Natural killer cell (primary cell): ENCODE results near the gene KIF6. TPM values are rescaled to one million over a fixed set of nuclear protein-coding genes. Genes with fewer than 3 reads are reported as not detected.

ENCODE experiments used
- ATAC-seq, 3 donors: fragments of 150-1000 bp in 2 of 3; fragments of 200-7000 bp in 1 of 3; cut with Tn5 transposase; 1 replicate in 1 of 3; 2 replicates in 2 of 3; pipeline ENCODE4 v1.10.0; 2021; ENCODE audit warnings: mild to moderate bottlenecking in 2 of 3, moderate library complexity in 2 of 3
- DNase-seq, 2 donors: peaks; one replicate each; pipeline versions ENCODE4 v3.0.0 to v3.0.0-alpha.2; 2013 to 2021; ENCODE audit warnings: mixed read lengths in 1 of 2
- H3K27ac ChIP-seq: one replicate; pipeline ENCODE4 v1.5.1; 2013; ENCODE audit warnings: mild to moderate bottlenecking, low read length
- H3K27me3 ChIP-seq: one replicate; pipeline ENCODE4 v1.6.1; 2013; ENCODE audit warnings: low read length; ENCODE audit not compliant: control insufficient read depth, insufficient read depth
- H3K36me3 ChIP-seq: one replicate; pipeline ENCODE4 v1.6.1; 2013; ENCODE audit warnings: low read length; ENCODE audit not compliant: control insufficient read depth, insufficient read depth
- H3K4me1 ChIP-seq: one replicate; pipeline ENCODE4 v1.6.1; 2013; ENCODE audit warnings: low read length; ENCODE audit not compliant: control insufficient read depth, insufficient read depth
- H3K4me3 ChIP-seq: one replicate; pipeline ENCODE4 v1.5.1; 2013; ENCODE audit warnings: low read length
- H3K9me3 ChIP-seq: one replicate; pipeline ENCODE4 v1.6.1; 2013; ENCODE audit warnings: low read length; ENCODE audit not compliant: control insufficient read depth, insufficient read depth
- H3K27ac Mint-ChIP-seq, 2 donors: one replicate each; pipeline ENCODE4 v1.8.0; 2022; ENCODE audit warnings: mild to moderate bottlenecking in 2 of 2, mixed read lengths in 2 of 2, moderate library complexity in 1 of 2
- H3K27me3 Mint-ChIP-seq, 2 donors: one replicate each; pipeline ENCODE4 v1.8.0; 2022; ENCODE audit warnings: low read depth in 2 of 2, mixed read lengths in 2 of 2
- H3K36me3 Mint-ChIP-seq: one replicate; pipeline ENCODE4 v1.8.0; 2022; ENCODE audit warnings: mixed read lengths
- H3K4me1 Mint-ChIP-seq, 2 donors: one replicate each; pipeline ENCODE4 v1.8.0; 2022; ENCODE audit warnings: mixed read lengths in 2 of 2
- H3K4me3 Mint-ChIP-seq: one replicate; pipeline ENCODE4 v1.8.0; 2022; ENCODE audit warnings: mild to moderate bottlenecking, moderate library complexity, mixed read lengths
- H3K9me3 Mint-ChIP-seq, 2 donors: one replicate each; pipeline ENCODE4 v1.8.0; 2022; ENCODE audit warnings: mixed read lengths in 2 of 2
- CTCF ChIP-seq: fragments of 200-600 bp; IDR thresholded peaks from one replicate; pipeline ENCODE4 v1.8.0; 2022; ENCODE audit warnings: antibody characterized with exemption
- WGBS: methylation state at CpG from one replicate; pipeline ENCODE4 v1.1.7; 2013; ENCODE audit warnings: missing lambda C conversion rate; ENCODE audit not compliant: insufficient coverage; 5-methylcytosine and 5-hydroxymethylcytosine counted together
- intact Hi-C: fragments of 100-400 bp; cut with micrococcal nuclease; formaldehyde crosslinking; loops from one replicate; pipeline ENCODE4 v1.14.2; 2022
- total RNA-seq, 4 donors: library from RNA; stranded (reverse); fragments of 120-200 nt in 1 of 4; gene quantifications; one replicate each; pipeline versions ENCODE4 v1.2.3 to v1.2.4, GENCODE V29; 2013 to 2022

KIF6 gene
- total RNA-seq, 3 donors from 2014 or later (not counting 1 experiment from before 2014, with no cell fraction given): not detected

- no peak for TF ChIP-seq CTCF
- Histone ChIP-seq H3K4me3 (no peak overlapping the region), H3K4me1 (peaks cover 6% of the 10 kb centered on the region), H3K36me3 (no peaks in the 10 kb centered on the region), H3K9me3 (no peaks in the 10 kb centered on the region), H3K27ac (no peak overlapping the region), H3K27me3 (no peaks in the 10 kb centered on the region)
- no peak overlapping the region for H3K27ac Mint-ChIP-seq
- H3K4me1 Mint-ChIP-seq: peaks cover 4 to 5% of the 10 kb centered on the region in 2 donors
- ATAC-seq (no peak), DNase-seq (no peak)
- WGBS: 87% methylated on average over 13 of the region's 13 CpGs
- H3K27me3 Mint-ChIP-seq: peaks cover 10 to 18% of the 10 kb centered on the region in 2 donors
- H3K4me3 Mint-ChIP-seq: no peak overlapping the region
- H3K36me3 Mint-ChIP-seq: no peaks in the 10 kb centered on the region
- intact Hi-C loops: no loop called here
- no peaks in the 10 kb centered on the region for H3K9me3 Mint-ChIP-seq
These were observed 359.7 kb downstream of the KIF6 start for GRCh38 chr6:39365281-39366074.

DNA sequence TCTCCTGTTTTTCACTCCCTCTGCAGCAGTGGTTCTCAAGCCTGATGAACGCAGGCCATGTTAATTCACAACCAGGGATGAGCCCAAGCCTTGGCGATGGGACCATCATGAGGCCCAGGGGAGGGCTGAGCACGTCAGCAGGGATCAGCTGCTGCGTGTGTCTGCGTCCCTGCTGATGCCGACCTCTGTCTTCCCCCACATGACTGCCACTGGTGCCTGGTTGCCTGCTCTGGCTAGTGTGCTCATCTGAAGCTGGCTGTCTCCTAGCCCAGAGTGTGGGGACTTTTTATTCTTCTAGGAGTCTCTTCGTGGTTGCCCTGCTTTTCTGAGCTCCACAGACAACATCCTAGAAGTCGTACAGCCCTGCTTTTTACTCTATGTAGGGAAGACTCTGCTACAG, 361.9 kb downstream of the KIF6 start:
- no peak for TF ChIP-seq CTCF
- intact Hi-C loops: loop anchor here (5.0 kb wide), 1 partner anchor 1664 kb away; no protein-coding TSS in a partner anchor
- H3K27ac ChIP-seq: no peak overlapping the region
- no peaks in the 10 kb centered on the region for H3K9me3 Mint-ChIP-seq
- H3K4me1 ChIP-seq: peaks cover 6% of the 10 kb centered on the region
- H3K4me3 ChIP-seq: no peak overlapping the region
- ATAC-seq (no peak), DNase-seq (no peak)
- WGBS: 85% methylated on average over 8 of the region's 8 CpGs
- H3K4me1 Mint-ChIP-seq: peaks cover 4 to 5% of the 10 kb centered on the region in 2 donors
- H3K4me3 Mint-ChIP-seq: no peak overlapping the region
- H3K27me3 ChIP-seq: no peaks in the 10 kb centered on the region
- no peaks in the 10 kb centered on the region for H3K36me3 ChIP-seq
- no peak overlapping the region for H3K27ac Mint-ChIP-seq
- peaks cover 0 to 15% of the 10 kb centered on the region in 2 donors for H3K27me3 Mint-ChIP-seq
- no peaks in the 10 kb centered on the region for H3K9me3 ChIP-seq
- no peaks in the 10 kb centered on the region for H3K36me3 Mint-ChIP-seq

- H3K4me1 Mint-ChIP-seq: peaks cover 4 to 5% of the 10 kb centered on the region in 2 donors
- 54% methylated on average over 3 of the region's 3 CpGs for WGBS
These were observed 362.7 kb downstream of the KIF6 start for GRCh38 chr6:39362487-39362865.

More at GRCh38 chr6:39362487-39362865, 362.7 kb downstream of the KIF6 start:
- Histone ChIP-seq H3K4me3 (no peak overlapping the region), H3K27ac (no peak overlapping the region), H3K9me3 (no peaks in the 10 kb centered on the region), H3K4me1 (peaks cover 6% of the 10 kb centered on the region), H3K36me3 (no peaks in the 10 kb centered on the region), H3K27me3 (no peaks in the 10 kb centered on the region)
- TF ChIP-seq CTCF: no peak
- Mint-ChIP-seq H3K27me3 (peaks cover 0 to 15% of the 10 kb centered on the region in 2 donors), H3K27ac (no peak overlapping the region), H3K36me3 (no peaks in the 10 kb centered on the region), H3K4me3 (no peak overlapping the region), H3K9me3 (no peaks in the 10 kb centered on the region)
- DNase-seq (no peak), ATAC-seq (no peak)
- intact Hi-C loops: loop anchor here (5.0 kb wide), 1 partner anchor 1665 kb away; no protein-coding TSS in a partner anchor
